ENCODE measurements around the gene MRTFB.

- TF ChIP-seq, protein P1, sequence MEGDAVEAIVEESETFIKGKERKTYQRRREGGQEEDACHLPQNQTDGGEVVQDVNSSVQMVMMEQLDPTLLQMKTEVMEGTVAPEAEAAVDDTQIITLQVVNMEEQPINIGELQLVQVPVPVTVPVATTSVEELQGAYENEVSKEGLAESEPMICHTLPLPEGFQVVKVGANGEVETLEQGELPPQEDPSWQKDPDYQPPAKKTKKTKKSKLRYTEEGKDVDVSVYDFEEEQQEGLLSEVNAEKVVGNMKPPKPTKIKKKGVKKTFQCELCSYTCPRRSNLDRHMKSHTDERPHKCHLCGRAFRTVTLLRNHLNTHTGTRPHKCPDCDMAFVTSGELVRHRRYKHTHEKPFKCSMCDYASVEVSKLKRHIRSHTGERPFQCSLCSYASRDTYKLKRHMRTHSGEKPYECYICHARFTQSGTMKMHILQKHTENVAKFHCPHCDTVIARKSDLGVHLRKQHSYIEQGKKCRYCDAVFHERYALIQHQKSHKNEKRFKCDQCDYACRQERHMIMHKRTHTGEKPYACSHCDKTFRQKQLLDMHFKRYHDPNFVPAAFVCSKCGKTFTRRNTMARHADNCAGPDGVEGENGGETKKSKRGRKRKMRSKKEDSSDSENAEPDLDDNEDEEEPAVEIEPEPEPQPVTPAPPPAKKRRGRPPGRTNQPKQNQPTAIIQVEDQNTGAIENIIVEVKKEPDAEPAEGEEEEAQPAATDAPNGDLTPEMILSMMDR (IDR thresholded peaks at IDR 0.05), result no peak
- TF ChIP-seq POLR2AphosphoS5 (IDR thresholded peaks at IDR 0.05), result no peak
These were observed 17.1 kb downstream of the MRTFB start for GRCh38 chr16:14088155-14088753.

Measured in stomach (tissue), 4 donors.